ENCODE measurements around the gene NT5E.
A peak's percentile ranks its signal among the peaks of the same experiment; 100 is the strongest.

Gene NT5E

DNA sequence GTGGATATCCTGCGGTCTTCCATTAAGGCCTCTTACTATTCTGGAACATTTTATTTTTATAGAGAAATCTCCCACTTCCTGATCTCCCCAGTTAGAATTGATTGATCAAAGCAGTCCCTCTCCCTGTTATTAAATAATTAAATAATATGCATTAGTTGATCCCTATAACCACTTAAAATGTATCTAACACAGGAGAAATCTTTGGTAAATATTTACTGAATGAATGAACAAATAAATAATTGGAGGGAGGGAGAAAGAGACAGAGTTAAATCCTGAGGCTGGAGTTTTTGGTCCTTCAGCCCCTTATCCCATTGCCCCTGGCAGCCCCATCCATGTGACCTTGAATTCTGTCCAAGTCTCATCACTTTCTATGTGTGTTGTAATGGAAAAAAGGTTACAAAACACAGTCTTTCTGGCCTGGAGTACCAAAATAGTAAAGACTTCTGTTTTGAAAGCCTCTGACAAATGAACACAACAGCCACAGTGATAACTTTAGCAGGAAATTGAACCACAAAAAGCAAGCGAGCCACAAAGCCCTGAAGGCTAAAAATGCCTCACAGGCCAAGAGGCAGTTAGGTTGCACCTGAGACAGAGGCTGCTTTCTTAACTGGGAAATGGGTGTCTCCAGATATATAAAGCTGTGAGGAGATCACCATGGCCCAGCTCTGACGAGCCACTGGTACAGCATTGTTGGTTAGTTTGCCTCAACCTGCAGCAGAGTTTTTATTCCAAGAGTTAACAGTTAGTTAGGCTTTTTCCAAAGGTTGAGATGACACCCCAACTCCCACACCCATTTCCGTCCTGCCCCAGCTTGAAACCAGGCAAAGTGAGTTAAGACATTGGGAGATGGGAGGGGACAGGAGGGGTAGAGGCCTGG lies 11.3 kb downstream of the NT5E start:
- peak; percentile 48 for DNase-seq

DNA sequence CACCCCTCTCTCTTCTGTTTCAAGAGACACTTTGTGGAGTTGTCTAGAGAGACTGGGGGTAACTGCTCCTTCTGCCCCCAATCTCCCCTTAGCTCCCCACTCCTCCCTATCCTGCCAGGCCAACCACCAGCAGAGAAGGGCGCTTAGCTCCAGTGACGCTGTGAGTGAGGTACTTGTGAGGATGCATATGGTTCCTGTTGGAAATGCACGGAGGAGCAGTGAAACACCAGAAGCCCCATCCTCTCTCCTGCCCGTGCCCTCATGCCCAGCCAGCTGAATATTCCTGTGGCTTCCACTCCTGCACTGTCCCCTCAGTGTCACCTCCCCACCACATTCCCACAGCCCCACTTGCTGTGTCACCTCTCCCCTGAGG lies 11.9 kb downstream of the NT5E start:
- no peak for DNase-seq

DNA sequence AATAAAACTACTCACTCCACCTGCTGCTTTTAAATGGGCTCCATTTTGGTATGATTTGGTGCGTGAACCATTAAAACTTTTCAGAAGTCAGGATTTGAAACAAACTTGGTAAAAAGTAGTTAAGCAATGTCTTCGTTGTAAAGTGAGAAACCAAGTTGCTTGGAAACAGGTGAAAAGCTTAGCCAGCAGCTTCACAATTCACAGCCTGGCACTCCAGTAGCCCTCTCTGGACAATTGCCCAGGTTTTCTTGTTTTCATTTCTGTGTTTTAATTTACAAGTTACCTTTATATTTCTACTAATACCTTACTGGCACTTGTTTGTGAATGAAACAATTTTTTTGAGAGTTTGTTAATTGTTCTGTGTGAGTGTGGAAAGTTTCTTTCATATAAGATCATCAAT lies 12.8 kb downstream of the NT5E start:
- DNase-seq: no peak

- DNase-seq: no peak
Measured at GRCh38 chr6:85463621-85464259, 13.9 kb downstream of the NT5E start.

DNA sequence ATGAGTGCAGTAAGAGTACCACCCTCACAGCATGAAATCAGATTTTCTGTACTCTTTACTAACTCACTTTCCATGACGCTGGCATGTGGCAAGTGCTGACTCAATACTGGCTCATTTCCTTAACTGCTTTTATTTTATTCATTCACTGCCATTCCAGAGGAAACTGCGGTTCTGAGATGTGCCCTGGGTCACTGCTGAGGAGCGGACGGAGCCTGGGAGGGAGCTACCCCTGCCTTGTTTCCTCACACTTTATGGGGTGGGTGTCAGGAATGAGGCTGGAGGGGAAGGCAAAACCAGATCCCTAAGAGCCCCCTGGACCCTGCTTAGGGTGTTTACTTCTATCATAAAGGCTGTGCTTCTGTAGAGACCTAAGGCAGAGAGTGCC lies 14.4 kb downstream of the NT5E start:
- DNase-seq: peak; percentile 89

GRCh38 chr6:85464722-85465150 lies 14.9 kb downstream of the NT5E start:
- peak; percentile 89 for DNase-seq

- DNase-seq: peak; percentile 62
Measured at GRCh38 chr6:85465762-85466161, 15.9 kb downstream of the NT5E start.

DNA sequence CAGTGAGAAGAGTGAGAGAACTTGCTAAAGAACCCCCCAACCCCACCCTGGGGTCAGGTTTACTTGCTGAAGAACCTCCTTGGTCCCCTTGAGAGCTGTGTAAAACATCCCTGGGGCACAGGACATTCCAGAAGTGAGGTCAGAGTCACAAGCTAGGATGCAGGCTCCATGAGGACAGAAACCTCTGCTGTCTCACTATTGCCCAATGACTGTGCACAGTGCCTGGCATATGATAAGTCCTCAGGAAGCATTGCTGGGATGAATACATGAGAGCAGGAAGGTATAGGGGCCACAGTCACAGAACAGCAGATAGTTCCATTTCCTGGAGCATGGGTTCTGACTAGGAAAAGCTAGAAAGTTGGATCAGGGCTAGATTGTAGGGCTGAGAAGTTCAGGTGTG lies 18.4 kb downstream of the NT5E start:
- DNase-seq: peak; percentile 25

DNA sequence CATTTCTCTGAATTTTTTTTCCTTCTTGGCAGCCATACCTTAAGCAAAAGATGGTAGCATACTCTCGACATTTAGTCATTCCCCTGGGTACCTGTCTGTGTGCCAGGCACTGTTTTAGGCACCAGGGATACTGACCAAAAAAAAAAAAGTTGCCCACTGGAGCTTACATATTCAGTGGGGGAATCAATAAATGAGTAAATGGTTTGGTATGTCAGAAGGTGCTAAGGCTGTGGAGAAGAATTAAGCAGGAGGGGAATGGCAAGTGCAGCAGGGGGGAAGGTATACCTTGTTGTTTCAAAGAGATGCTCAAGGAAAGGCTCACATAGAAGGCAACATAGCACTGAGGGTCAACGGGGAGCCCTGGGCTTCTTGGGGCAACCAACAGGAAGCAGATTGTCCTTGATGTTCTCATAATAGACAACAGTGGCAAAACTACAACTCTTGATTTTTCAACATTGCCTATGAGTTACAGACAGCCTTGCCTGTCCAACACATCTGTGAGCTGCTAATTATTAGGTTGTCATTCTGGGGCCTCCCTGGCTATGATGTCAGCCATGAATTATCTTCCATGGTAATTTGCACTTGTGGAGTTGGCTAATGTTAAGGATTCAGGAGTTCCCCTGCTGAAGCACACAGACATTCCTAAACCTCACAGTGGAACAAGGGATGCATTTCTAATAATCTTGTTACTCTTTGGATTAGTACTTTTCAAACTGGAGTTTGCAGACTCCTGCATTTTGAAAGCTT lies 19.6 kb downstream of the NT5E start:
- DNase-seq: no peak

- no peak for DNase-seq
Measured at GRCh38 chr6:85470023-85470410, 20.1 kb downstream of the NT5E start.

DNA sequence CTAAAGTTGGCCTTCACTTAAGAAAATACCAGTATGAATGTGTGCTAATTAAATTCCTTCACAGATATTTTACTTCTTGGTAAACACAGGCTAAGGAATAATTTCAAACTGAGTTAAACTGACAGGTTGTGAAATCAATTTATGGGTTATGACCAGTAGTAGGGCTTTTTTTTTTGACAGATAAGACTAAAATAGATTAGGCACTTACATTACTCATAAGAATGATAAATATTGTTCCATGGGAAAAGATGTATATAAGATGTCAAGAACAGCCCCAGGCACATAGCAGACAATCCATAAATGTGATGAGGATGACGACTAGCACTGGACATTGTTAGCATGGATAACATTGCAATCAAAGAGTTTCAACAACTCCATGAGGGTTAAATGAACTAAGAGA lies 22.9 kb downstream of the NT5E start:
- DNase-seq: no peak

GRCh38 chr6:85473748-85474147 lies 23.9 kb downstream of the NT5E start:
- DNase-seq: no peak

DNA sequence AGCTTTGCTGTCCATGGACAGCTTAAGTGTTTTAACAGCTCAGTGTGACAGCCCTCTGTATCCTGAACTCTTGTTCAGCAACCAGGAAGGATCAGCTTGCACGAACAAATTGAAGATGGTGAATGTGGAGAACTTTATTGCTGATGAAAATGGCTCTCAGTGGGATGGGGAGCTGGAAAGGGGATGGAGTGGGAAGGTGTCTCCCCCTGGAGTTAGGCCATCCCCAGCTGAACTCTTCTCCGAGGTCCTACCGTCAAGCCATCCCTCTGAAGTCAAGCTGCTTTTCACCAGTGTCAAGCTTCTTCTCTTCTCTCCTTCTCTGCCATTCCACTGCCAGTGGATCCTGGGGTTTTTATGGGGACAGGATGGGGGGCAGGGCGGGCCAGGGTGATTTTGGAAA lies 26.6 kb downstream of the NT5E start:
- DNase-seq: no peak

DNA sequence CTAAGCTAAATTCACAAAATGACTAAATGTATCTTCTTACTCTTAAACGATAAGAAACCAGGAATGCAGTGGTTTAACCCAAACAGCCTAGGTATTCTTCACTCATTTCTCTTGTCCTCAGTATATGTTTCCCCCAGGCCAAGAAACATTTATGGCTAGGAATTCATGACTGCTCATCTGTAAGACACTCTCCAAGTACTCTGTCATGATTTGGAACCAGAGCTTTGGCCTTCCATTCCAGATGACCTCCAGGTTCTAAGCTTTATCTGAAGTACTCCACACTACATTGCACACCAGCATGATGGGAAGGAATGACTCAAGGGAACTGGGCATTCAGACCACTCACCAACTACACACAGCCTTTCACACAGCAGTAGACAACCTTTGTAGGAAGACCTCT lies 29.3 kb downstream of the NT5E start:
- DNase-seq: no peak

DNA sequence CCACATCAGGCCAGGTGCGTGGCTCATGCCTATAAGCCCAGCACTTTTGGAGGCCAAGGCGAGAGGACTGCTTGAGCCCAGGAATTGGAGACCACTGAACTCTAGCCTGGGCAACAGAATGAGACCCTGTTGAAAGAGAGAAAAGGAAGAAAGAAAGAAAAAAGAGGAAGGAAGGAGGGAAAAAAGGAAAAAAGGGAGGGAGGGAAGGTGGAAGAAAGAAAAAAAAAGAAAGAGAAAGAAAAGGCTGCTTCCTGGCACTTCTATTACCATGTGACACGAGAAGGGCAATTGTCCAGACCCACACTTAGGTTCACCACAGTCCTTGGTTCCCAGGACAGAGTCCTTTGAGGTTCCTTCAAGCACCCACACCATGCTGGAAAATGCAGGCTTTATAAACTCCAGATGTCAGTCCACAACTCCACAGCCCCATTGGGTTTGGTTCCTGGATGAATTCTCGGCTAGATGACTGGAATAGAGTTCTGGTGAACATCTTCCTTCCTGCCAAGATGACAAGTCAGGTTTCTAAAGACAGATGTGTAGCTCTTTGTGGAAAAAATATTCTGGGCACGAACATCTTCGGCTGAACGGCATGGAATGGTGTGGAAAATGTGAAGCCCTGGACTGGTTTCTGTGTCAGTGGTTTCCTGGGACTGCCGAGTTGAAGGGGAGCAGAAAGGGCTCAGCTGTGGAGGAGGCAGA lies 32.5 kb downstream of the NT5E start:
- no peak for DNase-seq

DNA sequence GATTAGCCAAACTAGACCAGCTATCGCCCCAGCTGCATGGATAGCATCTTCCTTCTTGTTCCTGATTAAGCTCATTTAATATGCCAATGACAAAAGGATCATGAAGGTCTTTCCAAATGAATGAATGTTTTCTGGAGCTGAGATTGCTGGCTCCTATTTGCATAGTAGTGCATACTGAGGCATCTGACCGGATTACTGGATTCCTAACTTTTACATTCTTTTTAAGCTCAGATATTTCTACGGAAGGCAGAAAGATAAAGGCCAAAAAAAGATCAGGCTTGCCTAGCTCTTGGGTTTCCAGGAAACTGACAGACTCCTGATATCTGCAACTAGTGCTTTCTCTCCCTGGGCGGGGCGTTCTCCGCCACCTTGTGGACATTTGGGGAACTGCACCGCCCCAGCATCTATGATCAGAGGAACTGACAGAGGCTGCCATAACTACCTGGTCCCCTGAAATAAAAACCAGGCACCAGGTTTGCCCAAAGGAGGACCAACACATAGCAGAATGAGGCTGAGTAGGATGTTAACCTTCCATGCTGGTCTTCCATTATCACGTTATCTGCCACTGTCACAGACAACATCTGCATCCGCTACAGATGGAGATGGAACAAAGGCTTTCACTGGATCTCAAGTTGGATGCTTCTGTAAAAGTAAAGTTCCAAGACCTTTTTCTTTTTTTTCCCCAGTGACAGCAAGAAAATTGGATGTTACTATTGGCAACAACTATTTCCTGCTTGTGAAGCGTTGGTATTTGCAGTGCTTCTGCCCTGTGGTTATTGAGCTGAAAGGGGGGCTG lies 33.2 kb downstream of the NT5E start:
- DNase-seq: peak; percentile 64

- DNase-seq: no peak
Measured at GRCh38 chr6:85483846-85484245, 34.0 kb downstream of the NT5E start.

GRCh38 chr6:85484948-85485347 lies 35.1 kb downstream of the NT5E start:
- no peak for DNase-seq

DNA sequence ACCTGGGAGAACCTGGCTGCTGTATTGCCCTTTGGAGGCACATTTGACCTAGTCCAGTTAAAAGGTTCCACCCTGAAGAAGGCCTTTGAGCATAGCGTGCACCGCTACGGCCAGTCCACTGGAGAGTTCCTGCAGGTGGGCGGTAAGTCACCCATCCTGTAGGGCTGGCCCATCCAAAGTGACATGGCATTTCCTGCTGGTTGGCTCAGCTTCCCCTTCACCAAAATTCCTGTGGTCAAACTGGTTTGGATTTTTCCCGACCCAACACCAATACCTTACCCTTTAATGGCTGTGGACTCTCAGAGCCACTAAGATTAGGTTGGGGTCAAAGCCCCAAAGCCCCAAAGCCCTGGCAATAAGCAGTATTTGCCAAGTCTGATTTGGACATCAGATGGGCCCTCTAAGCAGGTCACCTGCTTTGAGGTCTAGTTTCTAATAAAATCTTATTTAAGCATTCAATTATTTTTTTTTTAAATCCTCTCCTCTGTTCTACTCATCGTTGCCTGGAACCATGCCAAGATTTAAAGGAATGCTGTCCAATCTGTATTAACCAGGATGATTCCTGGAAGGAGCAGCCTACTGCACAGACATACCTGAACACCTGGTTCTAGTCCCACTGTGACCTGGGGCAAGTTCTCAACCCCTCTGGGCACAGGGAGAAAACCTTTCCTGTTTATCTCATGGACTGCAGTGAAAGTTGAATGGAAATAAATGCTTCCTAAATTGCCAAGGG lies 40.8 kb downstream of the NT5E start:
- DNase-seq: no peak

DNA sequence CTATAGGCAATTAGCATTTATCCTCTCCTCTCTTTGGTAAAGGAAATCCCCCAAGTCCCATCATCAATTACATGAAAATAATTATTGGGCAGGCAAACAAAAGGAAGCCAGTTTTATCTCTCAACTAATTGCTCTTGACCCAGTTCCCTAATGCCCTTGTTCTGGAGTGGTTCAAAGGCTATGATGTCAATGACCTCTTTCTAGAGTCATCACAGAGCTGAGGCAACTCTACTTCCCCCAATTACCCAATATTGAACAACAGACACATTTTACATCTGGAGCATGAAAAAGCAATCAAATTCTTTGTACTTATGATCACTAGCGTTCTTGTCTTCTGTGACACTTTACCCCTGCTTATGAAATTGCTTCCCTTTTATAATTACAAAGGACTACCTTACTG lies 43.5 kb downstream of the NT5E start:
- peak; percentile 72 for DNase-seq
